ENCODE data around the gene PCDH9. TPM values are rescaled to one million over a fixed set of nuclear protein-coding genes. Genes with fewer than 3 reads are reported as not detected.

Gene PCDH9
- total and polyA plus RNA-seq, 2 of the 13 experiments (the other 11 are each of a cell fraction or from before 2014, with no cell fraction given) = 0.09 TPM; not detected in 1

DNA sequence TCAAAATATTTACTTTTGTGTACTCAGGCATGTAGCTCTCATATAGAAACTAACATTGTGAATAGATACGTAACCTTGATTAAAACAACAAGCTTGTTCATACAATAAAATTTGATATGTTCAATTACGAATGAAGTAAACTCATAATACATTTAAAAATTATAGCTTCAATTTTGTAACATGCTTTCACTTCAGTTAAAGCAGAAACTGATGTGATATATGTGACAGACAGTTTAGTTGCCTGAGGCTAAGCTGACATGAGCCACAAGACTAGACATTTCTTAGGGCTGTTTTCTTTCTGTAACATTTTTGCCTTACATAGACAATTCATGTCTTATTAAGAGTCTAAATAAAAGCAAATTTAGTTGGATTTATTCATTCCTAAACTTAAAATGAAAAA lies 526.0 kb downstream of the PCDH9 start:
- Histone ChIP-seq H3K27ac (ENCODE audit: extremely low read length, insufficient read depth, low read length) (no peak overlapping the region), H3K9ac (ENCODE audit: insufficient read depth, low read depth, low read length) (no peak overlapping the region), H3K9me3 (ENCODE audit: low read length) (no peaks in the 10 kb centered on the region), H2AFZ (ENCODE audit: low read length) (no peak overlapping the region), H3K4me2 (ENCODE audit: low read depth, low read length) (no peak overlapping the region), H4K20me1 (ENCODE audit: insufficient read depth, low read length) (no peaks in the 10 kb centered on the region), H3K79me2 (ENCODE audit: insufficient read depth, low read length) (no peaks in the 10 kb centered on the region), H3K27me3 (ENCODE audit: control insufficient read depth in 1 of 2, insufficient read depth in 2 of 2, low read length in 2 of 2) (no peaks in the 10 kb centered on the region; a peak in 1 of 5 replicates), H3K4me1 (ENCODE audit: insufficient read depth, low read length) (no peaks in the 10 kb centered on the region), H3K36me3 (replicated peaks in 1 of 2; ENCODE audit: control insufficient read depth in 1 of 2, insufficient read depth in 2 of 2, low read length in 2 of 2) (no peaks in the 10 kb centered on the region), H3K4me3 (replicated peaks in 1 of 3; ENCODE audit: insufficient read depth in 1 of 3, low read depth in 2 of 3, low read length in 3 of 3) (no peak overlapping the region)
- ATAC-seq = no peak
- in situ Hi-C loops (cut with HindIII; ENCODE audit: extremely low pct_ligation_motif_present, low pct_unique_long_range_greater_than_20kb) (no loop called here), intact Hi-C loops (cut with micrococcal nuclease; ENCODE audit: unreplicated experiment) (no loop called here)
- ChIA-PET POLR2A (no interaction called here), CTCF (ENCODE audit: low intra/inter-chr PET ratio, low total read pairs) (no interaction called here)
- WGBS (ENCODE audit: low lambda C conversion rate) = 25% methylated on average over 2 of the region's 2 CpGs
- BruUV-seq (replicated peaks) = no TSS peak
- no peak for TF ChIP-seq ZFP90 (CRISPR knock-in tag; IDR thresholded peaks at IDR 0.05; ENCODE audit: borderline replicate concordance)
- TF ChIP-seq MYNN (CRISPR knock-in tag; IDR thresholded peaks at IDR 0.05; ENCODE audit: low read depth) = no peak
- TF ChIP-seq ZSCAN25 (CRISPR knock-in tag; IDR thresholded peaks at IDR 0.05) = no peak
- no peak for TF ChIP-seq HDAC1 (CRISPR knock-in tag; IDR thresholded peaks at IDR 0.05)
- TF ChIP-seq, protein P1, sequence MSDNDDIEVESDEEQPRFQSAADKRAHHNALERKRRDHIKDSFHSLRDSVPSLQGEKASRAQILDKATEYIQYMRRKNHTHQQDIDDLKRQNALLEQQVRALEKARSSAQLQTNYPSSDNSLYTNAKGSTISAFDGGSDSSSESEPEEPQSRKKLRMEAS (IDR thresholded peaks at IDR 0.05) = no peak
- no peak for TF ChIP-seq BRD4 (CRISPR knock-in tag; IDR thresholded peaks at IDR 0.05)
- no peak for TF ChIP-seq RBAK (CRISPR knock-in tag; IDR thresholded peaks at IDR 0.05)
- no peak for TF ChIP-seq REPIN1 (CRISPR knock-in tag; IDR thresholded peaks at IDR 0.05; ENCODE audit: borderline replicate concordance, low read depth)
- no peak for TF ChIP-seq KDM4B (CRISPR knock-in tag; IDR thresholded peaks at IDR 0.05)
- TF ChIP-seq, protein P2, sequence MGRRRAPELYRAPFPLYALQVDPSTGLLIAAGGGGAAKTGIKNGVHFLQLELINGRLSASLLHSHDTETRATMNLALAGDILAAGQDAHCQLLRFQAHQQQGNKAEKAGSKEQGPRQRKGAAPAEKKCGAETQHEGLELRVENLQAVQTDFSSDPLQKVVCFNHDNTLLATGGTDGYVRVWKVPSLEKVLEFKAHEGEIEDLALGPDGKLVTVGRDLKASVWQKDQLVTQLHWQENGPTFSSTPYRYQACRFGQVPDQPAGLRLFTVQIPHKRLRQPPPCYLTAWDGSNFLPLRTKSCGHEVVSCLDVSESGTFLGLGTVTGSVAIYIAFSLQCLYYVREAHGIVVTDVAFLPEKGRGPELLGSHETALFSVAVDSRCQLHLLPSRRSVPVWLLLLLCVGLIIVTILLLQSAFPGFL (CRISPR knock-in tag; IDR thresholded peaks at IDR 0.05) = no peak
- no peak for TF ChIP-seq GFI1 (CRISPR knock-in tag; IDR thresholded peaks at IDR 0.05; ENCODE audit: borderline replicate concordance)
- no peak for TF ChIP-seq ZNF747 (CRISPR knock-in tag; IDR thresholded peaks at IDR 0.05; ENCODE audit: borderline replicate concordance)
- no peak for FAIRE-seq
- no peak for DNase-seq (ENCODE audit: low spot score)
